Limb (tissue), 2 donors: ENCODE data around the gene OR51A7.
"Not testable (repeated sequence)": the region's sequence is repeated elsewhere in the genome, so short reads cannot be mapped to it uniquely, and the experiment has no call there.

Experiments used
- DNase-seq, 2 donors: peaks; one replicate each; pipeline ENCODE4 v3.0.0-alpha.2; 2016; ENCODE audit errors: extremely low spot score in 2 of 2

The OR51A7 gene

GRCh38 chr11:4947505-4947904, 43.9 kb downstream of the OR51A7 start, which contains the start of gene OR51A4:
Gene OR51A4, minus strand, starts transcription at chr11:4947605. Its CDS starts 505 bp downstream, at chr11:4947100.
- DNase-seq, result no peak

GRCh38 chr11:4955613-4956012, 52.0 kb downstream of the OR51A7 start, which contains the start of gene OR51A2:
Gene OR51A2, minus strand, starts transcription at chr11:4955713. Its CDS starts 0 bp downstream, at chr11:4955713.
- not testable (repeated sequence) for DNase-seq

GRCh38 chr11:4957396-4957795, 53.8 kb downstream of the OR51A7 start:
- DNase-seq, result no peak
